H1 (cell line): ENCODE data around the gene ADARB2. TPM values are rescaled to one million over a fixed set of nuclear protein-coding genes. Genes with fewer than 3 reads are reported as not detected.

Source experiments
- CTCF ChIA-PET: fragments of 300-600 bp; sonication (Branson Sonifier 250); formaldehyde crosslinking; loops from one replicate; lab custom pipeline; 2021; ENCODE audit not compliant: partially characterized antibody; lab: Charles Lee
- POLR2A ChIA-PET: fragments of 300-600 bp; sonication (Branson Sonifier 250); formaldehyde crosslinking; loops from one replicate; lab custom pipeline; 2021; ENCODE audit warnings: inconsistent platforms; ENCODE audit not compliant: partially characterized antibody; lab: Charles Lee
- DNase-seq, 2 experiments: peaks; one replicate each; pipeline versions ENCODE4 v3.0.0 to v3.0.0-alpha.2; 2010 to 2022; ENCODE audit warnings: low spot score in 2 of 2, low read depth in 1 of 2, mixed read lengths in 1 of 2
- FAIRE-seq: peaks from 2 replicates; lab custom pipeline; 2011; peaks lifted over from hg19 to GRCh38; lab: Jason Lieb, UNC
- H2AFZ ChIP-seq: 2 replicates; pipeline ENCODE4 v1.8.1; 2012; ENCODE audit warnings: low read length, inconsistent platforms
- H2AK5ac ChIP-seq: 2 replicates; pipeline ENCODE4 v1.6.1; 2013; ENCODE audit warnings: low read depth, low read length
- H2BK120ac ChIP-seq: replicated peaks from 2 replicates; pipeline ENCODE3; 2013; ENCODE audit warnings: low read depth, low read length, inconsistent platforms
- H2BK12ac ChIP-seq: 2 replicates; pipeline ENCODE4 v1.6.1; 2013; ENCODE audit warnings: low read depth, low read length
- H2BK15ac ChIP-seq: 2 replicates; pipeline ENCODE4 v1.6.1; 2013; ENCODE audit warnings: low read length
- H2BK20ac ChIP-seq: 2 replicates; pipeline ENCODE4 v1.6.1; 2013; ENCODE audit warnings: low read length
- H2BK5ac ChIP-seq: 2 replicates; pipeline ENCODE4 v1.6.1; 2013; ENCODE audit warnings: low read depth, low read length
- H3K14ac ChIP-seq: 2 replicates; pipeline ENCODE4 v1.6.1; 2013; ENCODE audit warnings: inconsistent platforms; ENCODE audit not compliant: insufficient read length
- H3K18ac ChIP-seq: 2 replicates; pipeline ENCODE4 v1.6.1; 2013; ENCODE audit warnings: low read length; ENCODE audit errors: extremely low read depth
- H3K23ac ChIP-seq: 2 replicates; pipeline ENCODE4 v1.6.1; 2013; ENCODE audit warnings: inconsistent platforms; ENCODE audit not compliant: insufficient read length
- H3K23me2 ChIP-seq: 2 replicates; pipeline ENCODE4 v1.6.1; 2013; ENCODE audit warnings: low read depth, low read length
- H3K27ac ChIP-seq: 2 replicates; pipeline ENCODE4 v1.6.1; 2011; ENCODE audit warnings: low read depth, low read length, inconsistent platforms
- H3K27me3 ChIP-seq, 4 experiments: replicated peaks in 1 of 4; 1 replicate in 1 of 4; 2 replicates in 3 of 4; pipeline versions ENCODE4 v1.6.1 to v1.8.1; 2011 to 2013; ENCODE audit warnings: low read length in 3 of 4, mild to moderate bottlenecking in 3 of 4, inconsistent platforms in 2 of 4, mixed read lengths in 2 of 4, moderate library complexity in 1 of 4; ENCODE audit not compliant: control insufficient read depth in 3 of 4, insufficient read depth in 3 of 4; ENCODE audit errors: extremely low read depth in 1 of 4
- H3K36me3 ChIP-seq, 4 experiments: 2 replicates each; pipeline versions ENCODE4 v1.6.1 to v1.8.1; 2011 to 2013; ENCODE audit warnings: mild to moderate bottlenecking in 4 of 4, low read length in 3 of 4, moderate library complexity in 2 of 4, control low read depth in 1 of 4, inconsistent platforms in 1 of 4; ENCODE audit not compliant: insufficient read depth in 4 of 4, control insufficient read depth in 2 of 4
- H3K4ac ChIP-seq: replicated peaks from 2 replicates; pipeline ENCODE3; 2013; ENCODE audit warnings: low read length, low read depth, mixed read lengths, inconsistent platforms; ENCODE audit not compliant: insufficient read length
- H3K4me1 ChIP-seq, 4 experiments: replicated peaks in 1 of 4; 1 replicate in 1 of 4; 2 replicates in 3 of 4; pipeline versions ENCODE4 v1.6.1 to v1.8.1; 2011 to 2013; ENCODE audit warnings: low read length in 3 of 4, inconsistent platforms in 2 of 4, mixed read lengths in 1 of 4; ENCODE audit not compliant: insufficient read depth in 4 of 4, control insufficient read depth in 3 of 4
- H3K4me2 ChIP-seq, 2 experiments: 2 replicates each; pipeline versions ENCODE4 v1.6.1 to v1.8.1; 2011 to 2013; ENCODE audit warnings: low read depth in 2 of 2, low read length in 2 of 2, control low read depth in 1 of 2, inconsistent platforms in 1 of 2, mild to moderate bottlenecking in 1 of 2; ENCODE audit not compliant: insufficient read depth in 1 of 2
- H3K4me3 ChIP-seq, 4 experiments: fragments of 200-600, 300-600 bp in 1 of 4; sonication (generic), shearing (Covaris generic), sonication (Bioruptor Twin) in 1 of 4; 2 replicates each; pipeline versions ENCODE4 v1.5.1 to v1.8.1; 2011 to 2016; ENCODE audit warnings: low read length in 4 of 4, low read depth in 3 of 4, control low read depth in 2 of 4, inconsistent platforms in 2 of 4, mild to moderate bottlenecking in 2 of 4, mixed read lengths in 1 of 4, moderate library complexity in 1 of 4; ENCODE audit not compliant: insufficient read depth in 2 of 4; ENCODE audit errors: extremely low read depth in 1 of 4
- H3K56ac ChIP-seq: replicated peaks from 2 replicates; pipeline ENCODE3; 2013; ENCODE audit warnings: low read depth, mild to moderate bottlenecking, mixed read lengths, low read length, inconsistent platforms; ENCODE audit not compliant: insufficient read length
- H3K79me1 ChIP-seq: 2 replicates; pipeline ENCODE4 v1.6.1; 2013; ENCODE audit warnings: low read depth, low read length, control low read depth
- H3K79me2 ChIP-seq, 2 experiments: 2 replicates each; pipeline versions ENCODE4 v1.6.1 to v1.8.1; 2012 to 2013; ENCODE audit warnings: low read length in 2 of 2, mild to moderate bottlenecking in 2 of 2, inconsistent platforms in 1 of 2; ENCODE audit not compliant: insufficient read depth in 2 of 2, control insufficient read depth in 1 of 2
- H3K9ac ChIP-seq, 4 experiments: replicated peaks in 1 of 4; 1 replicate in 1 of 4; 2 replicates in 3 of 4; pipeline versions ENCODE4 v1.6.1 to v1.8.1; 2011 to 2013; ENCODE audit warnings: low read depth in 3 of 4, low read length in 3 of 4, control low read depth in 2 of 4, mild to moderate bottlenecking in 2 of 4, moderate library complexity in 2 of 4, inconsistent platforms in 1 of 4; ENCODE audit errors: extremely low read depth in 1 of 4
- H3K9me3 ChIP-seq, 2 experiments: 2 replicates each; pipeline versions ENCODE4 v1.6.1 to v1.8.1; 2012 to 2013; ENCODE audit warnings: mild to moderate bottlenecking in 2 of 2, moderate library complexity in 2 of 2, control low read depth in 1 of 2, inconsistent platforms in 1 of 2, low read depth in 1 of 2, low read length in 1 of 2, mixed read lengths in 1 of 2; ENCODE audit not compliant: insufficient read depth in 2 of 2
- H4K20me1 ChIP-seq, 2 experiments: replicated peaks in 1 of 2; 2 replicates each; pipeline versions ENCODE3 to v1.8.1; 2011 to 2013; ENCODE audit warnings: inconsistent platforms in 2 of 2, low read length in 2 of 2, mild to moderate bottlenecking in 1 of 2; ENCODE audit not compliant: insufficient read depth in 2 of 2, control insufficient read depth in 1 of 2
- H4K5ac ChIP-seq: 2 replicates; pipeline ENCODE4 v1.6.1; 2013; ENCODE audit warnings: low read length, low read depth, mixed read lengths, inconsistent platforms; ENCODE audit not compliant: insufficient read length
- H4K8ac ChIP-seq: 2 replicates; pipeline ENCODE4 v1.8.0; 2013; ENCODE audit warnings: mild to moderate bottlenecking, moderate library complexity, low read length, inconsistent platforms; ENCODE audit not compliant: insufficient read depth; ENCODE audit errors: extremely low read depth
- H4K91ac ChIP-seq: replicated peaks from 2 replicates; pipeline ENCODE3; 2013; ENCODE audit warnings: low read length, mixed read lengths, inconsistent platforms; ENCODE audit not compliant: insufficient read length
- EGR1 ChIP-seq: IDR thresholded peaks from 2 replicates; pipeline ENCODE4 v1.6.1; 2011; ENCODE audit warnings: low read depth, low read length, borderline replicate concordance
- RNF2 ChIP-seq: fragments of 200-900, 300-1000 bp; sonication (generic); IDR thresholded peaks from 2 replicates; pipeline ENCODE4 v1.7.1; 2016; ENCODE audit warnings: borderline replicate concordance, low read depth, mild to moderate bottlenecking, antibody characterized with exemption, low read length; ENCODE audit not compliant: poor library complexity, severe bottlenecking; ENCODE audit errors: missing control alignments
- TAF1 ChIP-seq: IDR thresholded peaks from 2 replicates; pipeline ENCODE4 v1.6.1; 2011; ENCODE audit warnings: mild to moderate bottlenecking, low read depth, low read length
- WGBS, 2 experiments: shearing (Covaris generic) in 1 of 2; methylation state at CpG; one replicate each; pipeline versions ENCODE4 v1.1.6 to v1.1.7; 2013 to 2015; ENCODE audit warnings: low lambda C conversion rate in 2 of 2, mixed read lengths in 2 of 2, inconsistent platforms in 1 of 2, low coverage in 1 of 2, missing lambda C conversion rate in 1 of 2; ENCODE audit not compliant: insufficient replicate concordance in 2 of 2, insufficient coverage in 1 of 2, insufficient read length in 1 of 2; ENCODE audit errors: extremely low coverage in 1 of 2, missing lambda C conversion rate in 1 of 2; 5-methylcytosine and 5-hydroxymethylcytosine counted together
- polyA plus RNA-seq, 7 experiments: library from polyadenylated mRNA; depleted of rRNA in 3 of 7; stranded (reverse) in 5 of 7; unstranded in 2 of 7; fragments of >200 nt in 5 of 7; fragments of 200-250 nt in 2 of 7; gene quantifications; 1 replicate in 5 of 7; 2 replicates in 1 of 7; 4 replicates in 1 of 7; pipeline versions ENCODE4 v1.2.1 to v1.2.3, GENCODE V29; 2011 to 2013; ENCODE audit warnings: missing spikeins in 2 of 7, mixed read lengths in 2 of 7
- total RNA-seq: library from RNA; stranded (reverse); fragmentation: NEBNext Ultra II Directional; extraction: Animal tissue kit (Norgen Biotek cat#: 25700); gene quantifications from 2 replicates; pipeline ENCODE4 v1.2.1, GENCODE V29; 2021

Gene ADARB2
- total and polyA plus RNA-seq, 2 of the 8 experiments (the other 6 are each of a cell fraction or from before 2014, with no cell fraction given), result 2.2 to 2.8 TPM

GRCh38 chr10:1206601-1207000 lies 530.7 kb downstream of the ADARB2 start:
- no peaks in the 10 kb centered on the region for H3K27me3 ChIP-seq
- H3K4ac ChIP-seq, result no peak overlapping the region
- H3K4me2 ChIP-seq, result no peak overlapping the region
- no peaks in the 10 kb centered on the region for H3K79me2 ChIP-seq
- H4K8ac ChIP-seq, result no peak overlapping the region
- CTCF ChIA-PET, result no interaction called here
- no peak for FAIRE-seq
- no peaks in the 10 kb centered on the region for H3K36me3 ChIP-seq
- no peak overlapping the region for H2BK120ac ChIP-seq
- WGBS, 2 experiments, result 97% methylated on average over 17 of the region's 19 CpGs; no CpG with 5 or more reads in 1 of the 2 experiments
- no peak overlapping the region for H3K4me3 ChIP-seq
- H3K9ac ChIP-seq, result no peak overlapping the region
- no peak overlapping the region for H2BK12ac ChIP-seq
- no peak overlapping the region for H3K56ac ChIP-seq
- H4K91ac ChIP-seq, result no peak overlapping the region
- no peak overlapping the region for H3K27ac ChIP-seq
- no peak overlapping the region for H2BK15ac ChIP-seq
- H2BK20ac ChIP-seq, result no peak overlapping the region
- H2AFZ ChIP-seq, result no peak overlapping the region
- H3K9me3 ChIP-seq, result no peaks in the 10 kb centered on the region
- H4K5ac ChIP-seq, result no peak overlapping the region
- no peak overlapping the region for H3K18ac ChIP-seq
- POLR2A ChIA-PET, result interaction anchor here (0.8 kb wide), 1 partner anchor 9 kb away, joined by 3 read pairs; no protein-coding TSS in a partner anchor
- TF ChIP-seq TAF1, result no peak
- TF ChIP-seq RNF2, result no peak
- TF ChIP-seq EGR1, result no peak
- H2AK5ac ChIP-seq, result no peak overlapping the region
- no peak overlapping the region for H3K14ac ChIP-seq
- H3K79me1 ChIP-seq, result no peaks in the 10 kb centered on the region
- no peak overlapping the region for H2BK5ac ChIP-seq
- H4K20me1 ChIP-seq, result peaks cover 0 to 3% of the 10 kb centered on the region in 2 experiments
- no peak for DNase-seq
- no peaks in the 10 kb centered on the region for H3K4me1 ChIP-seq
- peaks cover 3% of the 10 kb centered on the region; the same call in 1 of the 2 replicates for H3K23me2 ChIP-seq
- H3K23ac ChIP-seq, result no peak overlapping the region
